IMR-90 (cell line): ENCODE results near the gene ARFGEF3. TPM values are rescaled to one million over a fixed set of nuclear protein-coding genes. Genes with fewer than 3 reads are reported as not detected.

Experiments used
- ATAC-seq: fragments of 200-7000 bp; cut with Tn5 transposase; 2 replicates; pipeline ENCODE4 v1.9.1; 2020; ENCODE audit warnings: low read depth, mild to moderate bottlenecking, moderate library complexity
- BruUV-seq: library from RNA; stranded (reverse); fragments of 400-500 nt; replicated peaks from 2 replicates; lab custom pipeline; 2021; lab: Mats Ljungman, UMichigan
- CTCF ChIA-PET: fragments of 300-600 bp; formaldehyde crosslinking; extraction: SDS; loops from one replicate; lab custom pipeline; 2021; ENCODE audit warnings: antibody characterized with exemption; lab: Yijun Ruan, JAX
- POLR2A ChIA-PET: fragments of 300-600 bp; sonication (Branson Sonifier 250); formaldehyde crosslinking; loops from one replicate; lab custom pipeline; 2022; ENCODE audit warnings: antibody characterized with exemption; ENCODE audit not compliant: unreplicated experiment; lab: Charles Lee
- DNase-seq: peaks from one replicate; pipeline ENCODE4 v3.0.0; 2013
- H2AFZ ChIP-seq: replicated peaks from 2 replicates; pipeline ENCODE3; 2013; ENCODE audit warnings: low read length, mild to moderate bottlenecking; ENCODE audit not compliant: poor library complexity
- H2AK5ac ChIP-seq: 2 replicates; pipeline ENCODE4 v1.6.1; 2013; ENCODE audit warnings: low read depth, low read length, inconsistent platforms
- H2AK9ac ChIP-seq: replicated peaks from 2 replicates; pipeline ENCODE3; 2013; ENCODE audit warnings: mild to moderate bottlenecking, low read depth, low read length, moderate library complexity; ENCODE audit not compliant: poor library complexity
- H2BK120ac ChIP-seq: 2 replicates; pipeline ENCODE4 v1.6.1; 2013; ENCODE audit warnings: low read depth, low read length, inconsistent platforms
- H2BK15ac ChIP-seq: 3 replicates; pipeline ENCODE4 v1.6.1; 2013; ENCODE audit warnings: low read depth, low read length, inconsistent platforms
- H2BK20ac ChIP-seq: 2 replicates; pipeline ENCODE4 v1.6.1; 2013; ENCODE audit warnings: low read depth, mild to moderate bottlenecking, inconsistent platforms, low read length, moderate library complexity
- H2BK5ac ChIP-seq: 2 replicates; pipeline ENCODE4 v1.6.1; 2013; ENCODE audit warnings: mild to moderate bottlenecking, low read depth, low read length, inconsistent platforms; ENCODE audit not compliant: poor library complexity, severe bottlenecking
- H3K14ac ChIP-seq: replicated peaks from 2 replicates; pipeline ENCODE4 v1.6.1; 2013; ENCODE audit warnings: low read depth, low read length, inconsistent platforms
- H3K18ac ChIP-seq: 2 replicates; pipeline ENCODE4 v1.6.1; 2013; ENCODE audit warnings: low read depth, low read length, control low read depth
- H3K23ac ChIP-seq: 2 replicates; pipeline ENCODE4 v1.6.1; 2013; ENCODE audit warnings: low read depth, low read length, inconsistent platforms
- H3K27ac ChIP-seq: 2 replicates; pipeline ENCODE4 v1.5.1; 2013; ENCODE audit warnings: mild to moderate bottlenecking, control low read depth, low read length; ENCODE audit not compliant: insufficient read depth
- H3K27me3 ChIP-seq: 2 replicates; pipeline ENCODE4 v1.6.1; 2013; ENCODE audit warnings: low read length; ENCODE audit not compliant: control insufficient read depth, insufficient read depth
- H3K36me3 ChIP-seq: 2 replicates; pipeline ENCODE4 v1.6.1; 2013; ENCODE audit warnings: low read length, mixed read lengths; ENCODE audit not compliant: control insufficient read depth, insufficient read depth
- H3K4ac ChIP-seq: 2 replicates; pipeline ENCODE4 v1.6.1; 2013; ENCODE audit warnings: low read depth, low read length, inconsistent platforms
- H3K4me1 ChIP-seq: 2 replicates; pipeline ENCODE4 v1.6.1; 2013; ENCODE audit warnings: low read length, mixed read lengths; ENCODE audit not compliant: control insufficient read depth, insufficient read depth
- H3K4me2 ChIP-seq: 2 replicates; pipeline ENCODE4 v1.6.1; 2013; ENCODE audit warnings: low read depth, mild to moderate bottlenecking, control low read depth, low read length, moderate library complexity
- H3K4me3 ChIP-seq: 2 replicates; pipeline ENCODE4 v1.5.1; 2013; ENCODE audit warnings: low read depth, mild to moderate bottlenecking, control low read depth, low read length, moderate library complexity; ENCODE audit not compliant: insufficient read depth
- H3K56ac ChIP-seq: 2 replicates; pipeline ENCODE4 v1.6.1; 2013; ENCODE audit warnings: low read length, inconsistent platforms; ENCODE audit not compliant: insufficient read depth; ENCODE audit errors: extremely low read depth
- H3K79me1 ChIP-seq, 2 experiments: 2 replicates each; pipeline ENCODE4 v1.6.1; 2013; ENCODE audit warnings: low read length in 2 of 2, inconsistent platforms in 1 of 2, low read depth in 1 of 2
- H3K9ac ChIP-seq: 2 replicates; pipeline ENCODE4 v1.6.1; 2013; ENCODE audit warnings: low read depth, low read length, control low read depth
- H3K9me1 ChIP-seq: 2 replicates; pipeline ENCODE4 v1.6.1; 2013; ENCODE audit warnings: low read length, inconsistent platforms; ENCODE audit not compliant: insufficient read depth
- H3K9me3 ChIP-seq: 2 replicates; pipeline ENCODE4 v1.6.1; 2013; ENCODE audit warnings: low read length; ENCODE audit not compliant: control insufficient read depth, insufficient read depth
- H4K20me1 ChIP-seq: 2 replicates; pipeline ENCODE4 v1.6.1; 2013; ENCODE audit warnings: low read length, inconsistent platforms; ENCODE audit not compliant: insufficient read depth
- H4K5ac ChIP-seq: 2 replicates; pipeline ENCODE4 v1.6.1; 2013; ENCODE audit warnings: mild to moderate bottlenecking, low read depth, low read length, control low read depth
- H4K8ac ChIP-seq, 2 experiments: 2 replicates each; pipeline ENCODE4 v1.6.1; 2013; ENCODE audit warnings: low read depth in 2 of 2, low read length in 2 of 2, control low read depth in 1 of 2, inconsistent platforms in 1 of 2
- H4K91ac ChIP-seq: 2 replicates; pipeline ENCODE4 v1.6.1; 2013; ENCODE audit warnings: low read depth, low read length, inconsistent platforms; ENCODE audit not compliant: insufficient read depth
- MAZ ChIP-seq: IDR thresholded peaks from 2 replicates; pipeline ENCODE4 v1.6.1; 2012; ENCODE audit warnings: low read depth, mild to moderate bottlenecking, low read length, improper control_type of control experiment, moderate library complexity, borderline replicate concordance
- dilution Hi-C: fragments of 300-500 bp; cut with HindIII; formaldehyde crosslinking; loops from one replicate; pipeline ENCODE4 v1.14.3; 2018; ENCODE audit warnings: low sequenced_read_pairs; ENCODE audit not compliant: unreplicated experiment
- in situ Hi-C: fragments of 300-500 bp; cut with MboI; formaldehyde crosslinking; loops from 3 replicates; pipeline ENCODE4 v1.14.3; 2019; ENCODE audit warnings: low sequenced_read_pairs, inconsistent platforms, mixed read lengths
- intact Hi-C: fragments of 100-400 bp; cut with micrococcal nuclease; formaldehyde crosslinking; loops from 2 replicates; pipeline ENCODE4 v1.10.0; 2022
- polyA plus RNA-seq, 3 experiments: library from polyadenylated mRNA; depleted of rRNA; stranded (reverse); fragments of >200 nt; gene quantifications; 2 replicates each; pipeline ENCODE4 v1.2.3, GENCODE V29; 2012; ENCODE audit warnings: low replicate concordance in 1 of 3
- total RNA-seq: library from RNA; depleted of rRNA; stranded (reverse); fragments of >200 nt; gene quantifications from 2 replicates; pipeline ENCODE4 v1.2.3, GENCODE V29; 2012
- TF ChIP-seq, protein P1 (sequence below): conservative IDR thresholded peaks from 2 replicates; pipeline ENCODE4 v1.5.1; 2012; ENCODE audit warnings: mild to moderate bottlenecking, low read depth, low read length, improper control_type of control experiment

The ARFGEF3 gene
- total and polyA plus RNA-seq, 2 of the 4 experiments (the other 2 are of a cell fraction): under 0.01 to 0.02 TPM

- no peaks in the 10 kb centered on the region for H3K36me3 ChIP-seq
- no peak overlapping the region for H2BK120ac ChIP-seq
- dilution Hi-C loops (no loop called here), in situ Hi-C loops (no loop called here), intact Hi-C loops (loop anchor here (5.0 kb wide), 1 partner anchor 101 kb away; no protein-coding TSS in a partner anchor)
- no peak overlapping the region for H2AK5ac ChIP-seq
- H2BK15ac ChIP-seq: no peak overlapping the region
- no peak overlapping the region for H4K91ac ChIP-seq
- CTCF ChIA-PET: no interaction called here
- no peak overlapping the region for H3K56ac ChIP-seq
- no peak for DNase-seq
- H3K18ac ChIP-seq: no peak overlapping the region
- H3K27ac ChIP-seq: no peak overlapping the region
- no peak overlapping the region for H3K9ac ChIP-seq
- H3K4me2 ChIP-seq: no peak overlapping the region
- H4K8ac ChIP-seq: no peak overlapping the region
- no peaks in the 10 kb centered on the region for H4K20me1 ChIP-seq
- no peak for ATAC-seq
- TF ChIP-seq MAZ: no peak
- TF ChIP-seq, protein P1, sequence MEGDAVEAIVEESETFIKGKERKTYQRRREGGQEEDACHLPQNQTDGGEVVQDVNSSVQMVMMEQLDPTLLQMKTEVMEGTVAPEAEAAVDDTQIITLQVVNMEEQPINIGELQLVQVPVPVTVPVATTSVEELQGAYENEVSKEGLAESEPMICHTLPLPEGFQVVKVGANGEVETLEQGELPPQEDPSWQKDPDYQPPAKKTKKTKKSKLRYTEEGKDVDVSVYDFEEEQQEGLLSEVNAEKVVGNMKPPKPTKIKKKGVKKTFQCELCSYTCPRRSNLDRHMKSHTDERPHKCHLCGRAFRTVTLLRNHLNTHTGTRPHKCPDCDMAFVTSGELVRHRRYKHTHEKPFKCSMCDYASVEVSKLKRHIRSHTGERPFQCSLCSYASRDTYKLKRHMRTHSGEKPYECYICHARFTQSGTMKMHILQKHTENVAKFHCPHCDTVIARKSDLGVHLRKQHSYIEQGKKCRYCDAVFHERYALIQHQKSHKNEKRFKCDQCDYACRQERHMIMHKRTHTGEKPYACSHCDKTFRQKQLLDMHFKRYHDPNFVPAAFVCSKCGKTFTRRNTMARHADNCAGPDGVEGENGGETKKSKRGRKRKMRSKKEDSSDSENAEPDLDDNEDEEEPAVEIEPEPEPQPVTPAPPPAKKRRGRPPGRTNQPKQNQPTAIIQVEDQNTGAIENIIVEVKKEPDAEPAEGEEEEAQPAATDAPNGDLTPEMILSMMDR: no peak
- no peak overlapping the region for H4K5ac ChIP-seq
- H3K9me1 ChIP-seq: no peaks in the 10 kb centered on the region
- POLR2A ChIA-PET: no interaction called here
- no TSS peak for BruUV-seq
- H3K4me3 ChIP-seq: no peak overlapping the region
- H3K4ac ChIP-seq: no peak overlapping the region
- peaks cover 16% of the 10 kb centered on the region for H3K27me3 ChIP-seq
- no peak overlapping the region for H2BK20ac ChIP-seq
- no peak overlapping the region for H2BK5ac ChIP-seq
- no peaks in the 10 kb centered on the region for H3K79me1 ChIP-seq
- no peak overlapping the region for H3K23ac ChIP-seq
- H3K9me3 ChIP-seq: no peaks in the 10 kb centered on the region
- no peak overlapping the region for H3K14ac ChIP-seq
- H2AFZ ChIP-seq: no peak overlapping the region
- no peaks in the 10 kb centered on the region for H3K4me1 ChIP-seq
- no peak overlapping the region for H2AK9ac ChIP-seq
Observed at GRCh38 chr6:138343112-138343511, 181.4 kb downstream of the ARFGEF3 start.
